Hepatocyte (in vitro differentiated cells): ENCODE data around the gene JARID2. TPM values are rescaled to one million over a fixed set of nuclear protein-coding genes. Genes with fewer than 3 reads are reported as not detected.

ENCODE experiments used
- DNase-seq: peaks from one replicate; pipeline ENCODE4 v3.0.0-alpha.2; 2016; ENCODE audit warnings: low spot score
- H2AFZ ChIP-seq: fragments of 200-600 bp; sonication (generic); 2 replicates; pipeline ENCODE4 v1.6.0; 2016; ENCODE audit warnings: antibody characterized with exemption, mild to moderate bottlenecking
- H3K27ac ChIP-seq: fragments of 200-600 bp; sonication (generic); 2 replicates; pipeline ENCODE4 v1.5.1; 2016; ENCODE audit warnings: mild to moderate bottlenecking
- H3K27me3 ChIP-seq: fragments of 200-600 bp; sonication (generic); 2 replicates; pipeline ENCODE4 v1.6.1; 2016
- H3K36me3 ChIP-seq: fragments of 200-600 bp; sonication (generic); replicated peaks from 2 replicates; pipeline ENCODE4 v1.5.1; 2016; ENCODE audit warnings: low read depth; ENCODE audit not compliant: insufficient read depth
- H3K4me1 ChIP-seq: fragments of 200-600 bp; sonication (generic); 2 replicates; pipeline ENCODE4 v1.5.1; 2016; ENCODE audit warnings: mild to moderate bottlenecking, moderate library complexity; ENCODE audit not compliant: insufficient read depth
- H3K4me2 ChIP-seq: fragments of 200-600 bp; sonication (generic); 2 replicates; pipeline ENCODE4 v1.6.0; 2016
- H3K4me3 ChIP-seq: fragments of 200-600 bp; sonication (generic); 2 replicates; pipeline ENCODE4 v1.5.1; 2016; ENCODE audit warnings: mild to moderate bottlenecking
- H3K79me2 ChIP-seq: fragments of 200-600 bp; sonication (generic); 2 replicates; pipeline ENCODE4 v1.6.0; 2017; ENCODE audit warnings: mild to moderate bottlenecking
- H3K9me2 ChIP-seq: fragments of 200-600 bp; sonication (generic); replicated peaks from 2 replicates; pipeline ENCODE4 v1.6.0; 2017; ENCODE audit warnings: mild to moderate bottlenecking; ENCODE audit not compliant: insufficient read depth
- H3K9me3 ChIP-seq: fragments of 200-600 bp; sonication (generic); 2 replicates; pipeline ENCODE4 v1.5.1; 2016; ENCODE audit warnings: low read depth, mild to moderate bottlenecking
- H4K20me1 ChIP-seq: fragments of 200-600 bp; sonication (generic); 2 replicates; pipeline ENCODE4 v1.6.0; 2016; ENCODE audit warnings: mild to moderate bottlenecking; ENCODE audit not compliant: insufficient read depth, poor library complexity, severe bottlenecking
- CTCF ChIP-seq: fragments of 200-600 bp; sonication (generic); IDR thresholded peaks from 2 replicates; pipeline ENCODE4 v1.5.1; 2016; ENCODE audit warnings: antibody characterized with exemption, mild to moderate bottlenecking; ENCODE audit not compliant: poor library complexity
- EZH2 ChIP-seq: fragments of 200-600 bp; sonication (generic); IDR thresholded peaks from 2 replicates; pipeline ENCODE4 v1.6.1; 2016; ENCODE audit warnings: antibody characterized with exemption, mild to moderate bottlenecking, borderline replicate concordance
- EZH2phosphoT487 ChIP-seq: fragments of 200-600 bp; sonication (generic); IDR thresholded peaks from one replicate; pipeline ENCODE4 v1.6.1; 2018; ENCODE audit warnings: antibody characterized with exemption, mild to moderate bottlenecking, low read depth, moderate library complexity; ENCODE audit not compliant: unreplicated experiment, severe bottlenecking
- WGBS: methylation state at CpG from one replicate; pipeline ENCODE4 v1.1.6; 2016; ENCODE audit warnings: low lambda C conversion rate; ENCODE audit errors: missing lambda C conversion rate; 5-methylcytosine and 5-hydroxymethylcytosine counted together
- polyA plus RNA-seq: library from polyadenylated mRNA; unstranded; fragments of >200 nt; fragmentation: Nextera tagmentation; extraction: Ambion mirVana; gene quantifications from 2 replicates; pipeline ENCODE4 v1.2.1, GENCODE V29; 2016
- total RNA-seq: library from RNA; depleted of rRNA; stranded (reverse); fragments of >200 nt; gene quantifications from 2 replicates; pipeline ENCODE4 v1.2.3, GENCODE V29; 2014

The JARID2 gene
- total and polyA plus RNA-seq, 2 experiments from 2014 or later: 4.6 to 11.6 TPM

DNA sequence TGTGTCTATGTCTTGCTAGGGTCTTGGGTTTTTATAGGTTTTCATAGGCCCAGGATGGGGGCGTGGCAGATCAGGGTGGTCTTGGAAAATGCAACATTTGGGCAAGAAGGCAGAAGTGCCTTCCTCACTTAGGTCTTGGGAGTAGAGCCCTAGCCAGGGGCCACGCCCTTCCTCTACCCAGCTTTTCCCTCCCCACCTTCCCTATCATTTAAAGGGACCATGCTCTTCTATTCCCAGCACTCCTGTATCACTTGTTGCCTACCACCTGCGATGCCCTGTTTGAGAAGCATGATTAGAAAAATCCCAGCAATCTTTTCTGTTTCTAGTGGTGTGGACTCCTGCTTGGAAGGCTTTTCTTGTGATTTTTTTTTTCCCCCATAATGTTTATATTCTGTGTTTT is 190.6 kb downstream of the JARID2 start:
- Histone ChIP-seq H3K79me2 (peaks cover 70% of the 10 kb centered on the region), H3K36me3 (no peaks in the 10 kb centered on the region), H4K20me1 (peaks cover 8% of the 10 kb centered on the region), H3K4me1 (peaks cover 2% of the 10 kb centered on the region), H3K4me3 (no peak overlapping the region), H3K27ac (no peak overlapping the region), H3K9me3 (no peaks in the 10 kb centered on the region), H3K4me2 (no peak overlapping the region), H2AFZ (no peak overlapping the region), H3K27me3 (no peaks in the 10 kb centered on the region), H3K9me2 (no peaks in the 10 kb centered on the region)
- no peak for DNase-seq
- 98% methylated on average over 3 of the region's 3 CpGs for WGBS
- TF ChIP-seq EZH2phosphoT487 (no peak), EZH2 (no peak), CTCF (no peak)

GRCh38 chr6:15437090-15437635 is 191.3 kb downstream of the JARID2 start:
- no peak for DNase-seq
- no peak overlapping the region for H3K4me3 ChIP-seq
- 95% methylated on average over 3 of the region's 3 CpGs for WGBS

DNA sequence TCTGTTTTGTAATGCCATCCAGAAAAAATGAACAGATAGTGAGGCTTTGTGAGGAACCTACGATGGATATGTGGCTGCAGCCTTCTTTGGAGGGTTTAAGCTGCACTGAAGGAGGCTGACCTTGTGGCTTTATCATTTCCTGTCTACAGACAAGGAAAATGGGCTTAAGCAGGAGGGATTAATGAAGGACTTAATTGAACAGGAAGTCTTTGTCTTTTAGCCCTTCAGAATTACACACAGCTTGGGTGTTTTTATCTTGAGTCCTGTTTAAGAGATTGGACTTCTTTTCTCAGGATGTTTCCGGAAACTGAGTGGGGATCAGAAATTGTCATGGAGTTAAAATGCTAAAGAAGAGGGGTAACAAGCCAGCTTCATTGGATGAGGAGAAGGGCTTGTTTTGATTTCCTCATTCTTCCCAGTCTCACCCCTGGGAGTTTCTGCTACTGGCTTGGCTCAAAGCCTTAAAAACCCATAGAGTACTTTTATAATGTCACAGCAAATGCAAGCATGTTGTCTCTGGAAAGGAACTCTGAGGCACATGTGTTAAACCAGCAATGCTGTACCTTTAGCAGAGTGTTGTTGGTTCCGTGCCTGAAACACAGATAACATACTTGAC is 193.6 kb downstream of the JARID2 start:
- H3K4me3 ChIP-seq: no peak overlapping the region
- WGBS: 75% methylated on average over 3 of the region's 3 CpGs
- no peaks in the 10 kb centered on the region for H3K9me3 ChIP-seq
- no peaks in the 10 kb centered on the region for H3K36me3 ChIP-seq
- H3K27me3 ChIP-seq: no peaks in the 10 kb centered on the region
- no peaks in the 10 kb centered on the region for H3K9me2 ChIP-seq
- no peak overlapping the region for H3K27ac ChIP-seq
- H3K79me2 ChIP-seq: peaks cover 62% of the 10 kb centered on the region
- no peak for DNase-seq
- TF ChIP-seq EZH2 (no peak), CTCF (no peak), EZH2phosphoT487 (no peak)
- no peak overlapping the region for H2AFZ ChIP-seq
- no peaks in the 10 kb centered on the region for H3K4me1 ChIP-seq
- H4K20me1 ChIP-seq: peaks cover 12% of the 10 kb centered on the region
- no peak overlapping the region for H3K4me2 ChIP-seq

More at GRCh38 chr6:15437090-15437635, 191.3 kb downstream of the JARID2 start:
- H3K4me1 ChIP-seq: no peaks in the 10 kb centered on the region
- H3K27ac ChIP-seq: no peak overlapping the region
- H2AFZ ChIP-seq: no peak overlapping the region
- no peaks in the 10 kb centered on the region for H3K36me3 ChIP-seq
- TF ChIP-seq EZH2 (no peak), CTCF (no peak), EZH2phosphoT487 (no peak)
- H3K79me2 ChIP-seq: peaks cover 75% of the 10 kb centered on the region
- H3K9me3 ChIP-seq: no peaks in the 10 kb centered on the region
- H4K20me1 ChIP-seq: peaks cover 11% of the 10 kb centered on the region
- no peak overlapping the region for H3K4me2 ChIP-seq
- H3K27me3 ChIP-seq: no peaks in the 10 kb centered on the region
- no peaks in the 10 kb centered on the region for H3K9me2 ChIP-seq
